ENCODE results near the gene PLEKHM2.

GRCh38 chr1:15663925-15664324, 20.2 kb upstream of the PLEKHM2 start:
- TF ChIP-seq, protein P1, sequence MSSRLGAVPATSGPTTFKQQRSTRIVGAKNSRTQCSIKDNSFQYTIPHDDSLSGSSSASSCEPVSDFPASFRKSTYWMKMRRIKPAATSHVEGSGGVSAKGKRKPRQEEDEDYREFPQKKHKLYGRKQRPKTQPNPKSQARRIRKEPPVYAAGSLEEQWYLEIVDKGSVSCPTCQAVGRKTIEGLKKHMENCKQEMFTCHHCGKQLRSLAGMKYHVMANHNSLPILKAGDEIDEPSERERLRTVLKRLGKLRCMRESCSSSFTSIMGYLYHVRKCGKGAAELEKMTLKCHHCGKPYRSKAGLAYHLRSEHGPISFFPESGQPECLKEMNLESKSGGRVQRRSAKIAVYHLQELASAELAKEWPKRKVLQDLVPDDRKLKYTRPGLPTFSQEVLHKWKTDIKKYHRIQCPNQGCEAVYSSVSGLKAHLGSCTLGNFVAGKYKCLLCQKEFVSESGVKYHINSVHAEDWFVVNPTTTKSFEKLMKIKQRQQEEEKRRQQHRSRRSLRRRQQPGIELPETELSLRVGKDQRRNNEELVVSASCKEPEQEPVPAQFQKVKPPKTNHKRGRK (CRISPR knock-in tag; IDR thresholded peaks at IDR 0.05; ENCODE audit: borderline replicate concordance): no peak
- TF ChIP-seq CTCF (IDR thresholded peaks at IDR 0.05) (no peak), NR3C1 (CRISPR knock-in tag; conservative IDR thresholded peaks at IDR 0.05; ENCODE audit: low read depth) (no peak), RELA (CRISPR knock-in tag; IDR thresholded peaks at IDR 0.05; ENCODE audit: borderline replicate concordance) (no peak), MXD4 (CRISPR knock-in tag; IDR thresholded peaks at IDR 0.05; ENCODE audit: borderline replicate concordance) (no peak), ZNF138 (CRISPR knock-in tag; conservative IDR thresholded peaks at IDR 0.05) (no peak), TEAD4 (CRISPR knock-in tag; IDR thresholded peaks at IDR 0.05) (no peak)

Data from WTC11 (cell line).